Nephron (organoid): ENCODE measurements around the gene GNG7.

Experiments used
- H3K27ac Mint-ChIP-seq, 3 experiments: 2 replicates each; pipeline ENCODE4 v1.8.0; 2020; ENCODE audit warnings: mixed read lengths in 3 of 3, mild to moderate bottlenecking in 2 of 3, moderate library complexity in 1 of 3
- H3K27me3 Mint-ChIP-seq: 2 replicates; pipeline ENCODE4 v1.8.0; 2021; ENCODE audit warnings: low read depth, mild to moderate bottlenecking, moderate library complexity, mixed read lengths
- H3K36me3 Mint-ChIP-seq: 2 replicates; pipeline ENCODE4 v1.8.0; 2020; ENCODE audit warnings: low read depth, mixed read lengths
- H3K4me1 Mint-ChIP-seq: 2 replicates; pipeline ENCODE4 v1.8.0; 2020; ENCODE audit warnings: mixed read lengths
- H3K4me3 Mint-ChIP-seq, 3 experiments: 2 replicates each; pipeline ENCODE4 v1.8.0; 2020; ENCODE audit warnings: mild to moderate bottlenecking in 3 of 3, mixed read lengths in 3 of 3, moderate library complexity in 2 of 3
- H3K9me3 Mint-ChIP-seq: 2 replicates; pipeline ENCODE4 v1.8.0; 2020; ENCODE audit warnings: mixed read lengths
- TF ChIP-seq, protein P1 (sequence below), 3 experiments: fragments of 200-600 bp; sonication (generic); IDR thresholded peaks; one replicate each; pipeline ENCODE4 v1.5.0; 2021; ENCODE audit warnings: antibody characterized with exemption in 3 of 3; ENCODE audit not compliant: unreplicated experiment in 3 of 3

GNG7 gene

GRCh38 chr19:2636141-2636896, 66.2 kb downstream of the GNG7 start:
- H3K27me3 Mint-ChIP-seq: peaks cover 40% of the 10 kb centered on the region
- H3K36me3 Mint-ChIP-seq: no peaks in the 10 kb centered on the region
- no peak overlapping the region for H3K27ac Mint-ChIP-seq
- TF ChIP-seq, protein P1, sequence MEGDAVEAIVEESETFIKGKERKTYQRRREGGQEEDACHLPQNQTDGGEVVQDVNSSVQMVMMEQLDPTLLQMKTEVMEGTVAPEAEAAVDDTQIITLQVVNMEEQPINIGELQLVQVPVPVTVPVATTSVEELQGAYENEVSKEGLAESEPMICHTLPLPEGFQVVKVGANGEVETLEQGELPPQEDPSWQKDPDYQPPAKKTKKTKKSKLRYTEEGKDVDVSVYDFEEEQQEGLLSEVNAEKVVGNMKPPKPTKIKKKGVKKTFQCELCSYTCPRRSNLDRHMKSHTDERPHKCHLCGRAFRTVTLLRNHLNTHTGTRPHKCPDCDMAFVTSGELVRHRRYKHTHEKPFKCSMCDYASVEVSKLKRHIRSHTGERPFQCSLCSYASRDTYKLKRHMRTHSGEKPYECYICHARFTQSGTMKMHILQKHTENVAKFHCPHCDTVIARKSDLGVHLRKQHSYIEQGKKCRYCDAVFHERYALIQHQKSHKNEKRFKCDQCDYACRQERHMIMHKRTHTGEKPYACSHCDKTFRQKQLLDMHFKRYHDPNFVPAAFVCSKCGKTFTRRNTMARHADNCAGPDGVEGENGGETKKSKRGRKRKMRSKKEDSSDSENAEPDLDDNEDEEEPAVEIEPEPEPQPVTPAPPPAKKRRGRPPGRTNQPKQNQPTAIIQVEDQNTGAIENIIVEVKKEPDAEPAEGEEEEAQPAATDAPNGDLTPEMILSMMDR (IDR thresholded peaks at IDR 0.05; ENCODE audit: unreplicated experiment in 3 of 3): no peak
- H3K9me3 Mint-ChIP-seq: peaks cover 3% of the 10 kb centered on the region
- H3K4me1 Mint-ChIP-seq: no peaks in the 10 kb centered on the region
- H3K4me3 Mint-ChIP-seq: no peak overlapping the region

DNA sequence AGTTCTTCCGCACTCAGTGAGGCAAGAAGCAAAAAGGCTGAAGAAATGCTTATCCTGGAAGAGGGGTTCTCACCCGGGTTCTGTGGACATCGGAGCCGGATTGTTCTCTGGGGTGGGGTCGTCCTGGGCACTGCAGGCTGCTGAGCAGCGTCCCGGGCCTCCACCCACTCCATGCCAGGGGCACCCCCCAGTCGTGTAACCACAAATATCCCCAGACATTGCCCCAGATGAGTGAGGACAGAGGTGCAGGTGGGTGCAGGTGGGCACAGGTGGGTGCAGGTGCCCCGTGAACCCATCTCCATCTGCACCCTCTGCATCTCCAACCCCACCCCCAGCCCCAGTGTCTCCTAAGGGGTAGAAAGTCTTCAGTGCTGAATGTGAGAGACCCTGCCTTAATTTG, 67.5 kb downstream of the GNG7 start:
- Mint-ChIP-seq H3K4me3 (no peak overlapping the region), H3K36me3 (no peaks in the 10 kb centered on the region), H3K4me1 (no peaks in the 10 kb centered on the region), H3K27me3 (peaks cover 36% of the 10 kb centered on the region), H3K9me3 (peaks cover 8% of the 10 kb centered on the region), H3K27ac (no peak overlapping the region)
- TF ChIP-seq, protein P1 (IDR thresholded peaks at IDR 0.05; ENCODE audit: unreplicated experiment in 3 of 3): no peak

DNA sequence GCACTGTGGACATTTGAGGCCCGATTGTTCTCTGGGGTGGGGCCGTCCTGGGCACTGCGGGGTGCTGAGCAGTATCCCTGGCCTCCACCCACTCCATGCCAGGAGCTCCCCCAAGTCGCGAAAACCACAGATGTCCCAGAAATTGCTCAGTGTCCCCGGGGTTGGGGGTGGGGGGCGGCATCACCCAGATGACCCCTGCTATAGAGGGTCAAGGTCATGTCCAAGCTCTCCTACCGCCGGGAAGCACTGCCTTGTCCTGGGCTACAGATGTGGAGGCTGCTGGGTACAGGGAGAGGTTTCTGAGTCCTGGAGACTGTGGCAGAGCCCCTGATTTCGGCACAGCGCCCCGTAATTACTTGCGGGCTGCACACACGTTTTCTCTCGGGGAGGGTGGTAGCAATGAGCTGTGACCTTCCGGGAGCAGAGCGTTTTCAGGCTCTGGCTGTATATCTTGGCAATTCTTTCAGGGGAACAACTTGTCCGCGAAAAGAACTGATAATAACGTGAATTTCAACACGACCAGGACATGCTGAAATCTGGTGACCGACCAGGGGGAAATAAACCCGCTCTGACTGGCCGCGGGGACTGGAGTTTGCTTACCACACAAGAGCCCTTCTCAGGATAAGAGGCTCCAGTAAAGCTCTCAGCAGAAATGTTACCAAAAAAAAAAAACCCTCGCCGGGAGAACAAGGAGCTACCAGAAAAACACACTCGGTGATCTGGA, 68.1 kb downstream of the GNG7 start:
- Mint-ChIP-seq H3K9me3 (peaks cover 12% of the 10 kb centered on the region), H3K4me3 (no peak overlapping the region), H3K27ac (no peak overlapping the region), H3K27me3 (peaks cover 36% of the 10 kb centered on the region), H3K36me3 (no peaks in the 10 kb centered on the region), H3K4me1 (no peaks in the 10 kb centered on the region)
- TF ChIP-seq, protein P1 (IDR thresholded peaks at IDR 0.05; ENCODE audit: unreplicated experiment in 3 of 3): no peak

DNA sequence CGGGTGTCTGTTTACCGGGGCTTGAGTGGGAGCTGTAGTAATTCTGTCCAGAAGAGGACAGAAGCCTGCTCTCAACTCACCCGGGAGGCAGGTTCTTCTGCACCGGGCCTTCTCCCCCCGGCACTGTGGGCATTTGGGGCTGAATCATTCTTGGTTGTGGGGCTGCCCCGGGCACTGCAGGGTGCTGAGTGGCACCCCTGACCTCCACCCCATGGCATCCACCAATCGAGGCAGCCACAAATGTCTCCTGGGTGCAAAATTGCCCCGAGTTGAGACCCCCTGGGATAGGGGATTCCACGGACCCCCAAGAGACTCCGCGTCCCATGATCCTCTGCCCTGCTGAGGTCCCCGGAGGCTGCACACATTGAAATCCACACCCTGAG, 68.8 kb downstream of the GNG7 start:
- Mint-ChIP-seq H3K36me3 (no peaks in the 10 kb centered on the region), H3K27ac (no peak overlapping the region), H3K4me3 (no peak overlapping the region), H3K9me3 (peaks cover 13% of the 10 kb centered on the region), H3K4me1 (no peaks in the 10 kb centered on the region), H3K27me3 (peaks cover 32% of the 10 kb centered on the region)
- TF ChIP-seq, protein P1 (IDR thresholded peaks at IDR 0.05; ENCODE audit: unreplicated experiment in 3 of 3): no peak

- Mint-ChIP-seq H3K9me3 (peaks cover 17% of the 10 kb centered on the region), H3K36me3 (no peaks in the 10 kb centered on the region), H3K4me3 (no peak overlapping the region), H3K27ac (no peak overlapping the region), H3K4me1 (peaks cover 5% of the 10 kb centered on the region), H3K27me3 (peaks cover 41% of the 10 kb centered on the region)
- TF ChIP-seq, protein P1 (IDR thresholded peaks at IDR 0.05; ENCODE audit: unreplicated experiment in 3 of 3): no peak
Measured at GRCh38 chr19:2631213-2631821, 71.2 kb downstream of the GNG7 start.
